Keratinocyte (primary cell): ENCODE data around the gene SCUBE3.

Source experiments
- EZH2 ChIP-seq: IDR thresholded peaks from one replicate; pipeline ENCODE4 v1.6.1; 2012; ENCODE audit warnings: inconsistent platforms, mild to moderate bottlenecking, low read length, moderate library complexity
- TF ChIP-seq, protein P1 (sequence below), 3 experiments: IDR thresholded peaks in 1 of 3; conservative IDR thresholded peaks in 1 of 3; optimal IDR thresholded peaks in 1 of 3; 2 replicates in 2 of 3; 3 replicates in 1 of 3; pipeline versions ENCODE3 to v1.5.1; 2011; ENCODE audit warnings: low read length in 3 of 3, mild to moderate bottlenecking in 3 of 3, moderate library complexity in 2 of 3, control low read depth in 1 of 3, inconsistent platforms in 1 of 3; ENCODE audit not compliant: insufficient read depth in 2 of 3; ENCODE audit errors: extremely low read depth in 1 of 3

- TF ChIP-seq, protein P1, sequence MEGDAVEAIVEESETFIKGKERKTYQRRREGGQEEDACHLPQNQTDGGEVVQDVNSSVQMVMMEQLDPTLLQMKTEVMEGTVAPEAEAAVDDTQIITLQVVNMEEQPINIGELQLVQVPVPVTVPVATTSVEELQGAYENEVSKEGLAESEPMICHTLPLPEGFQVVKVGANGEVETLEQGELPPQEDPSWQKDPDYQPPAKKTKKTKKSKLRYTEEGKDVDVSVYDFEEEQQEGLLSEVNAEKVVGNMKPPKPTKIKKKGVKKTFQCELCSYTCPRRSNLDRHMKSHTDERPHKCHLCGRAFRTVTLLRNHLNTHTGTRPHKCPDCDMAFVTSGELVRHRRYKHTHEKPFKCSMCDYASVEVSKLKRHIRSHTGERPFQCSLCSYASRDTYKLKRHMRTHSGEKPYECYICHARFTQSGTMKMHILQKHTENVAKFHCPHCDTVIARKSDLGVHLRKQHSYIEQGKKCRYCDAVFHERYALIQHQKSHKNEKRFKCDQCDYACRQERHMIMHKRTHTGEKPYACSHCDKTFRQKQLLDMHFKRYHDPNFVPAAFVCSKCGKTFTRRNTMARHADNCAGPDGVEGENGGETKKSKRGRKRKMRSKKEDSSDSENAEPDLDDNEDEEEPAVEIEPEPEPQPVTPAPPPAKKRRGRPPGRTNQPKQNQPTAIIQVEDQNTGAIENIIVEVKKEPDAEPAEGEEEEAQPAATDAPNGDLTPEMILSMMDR (optimal IDR thresholded peaks at IDR 0.05 in 1 of 3, IDR thresholded peaks at IDR 0.05 in 1 of 3, conservative IDR thresholded peaks at IDR 0.05 in 1 of 3; ENCODE audit: extremely low read depth in 1 of 3, insufficient read depth in 2 of 3, low read length in 3 of 3), result no peak
- no peak for TF ChIP-seq EZH2
These were observed 4.3 kb downstream of the SCUBE3 start for GRCh38 chr6:35218021-35218420.
